Trophoblast cell (in vitro differentiated cells and primary cell): ENCODE results near the gene C1orf87.

Source experiments
- DNase-seq, 2 donors: peaks; one replicate each; pipeline ENCODE4 v3.0.0-alpha.2; 2016
- H2AFZ ChIP-seq: 2 replicates; pipeline ENCODE4 v1.6.1; 2013; ENCODE audit warnings: low read length, moderate library complexity, mild to moderate bottlenecking; ENCODE audit not compliant: insufficient read depth, poor library complexity
- H2AK5ac ChIP-seq: 2 replicates; pipeline ENCODE4 v1.6.1; 2013; ENCODE audit warnings: mild to moderate bottlenecking, low read length
- H2BK120ac ChIP-seq: 2 replicates; pipeline ENCODE4 v1.6.1; 2013; ENCODE audit warnings: low read length, mild to moderate bottlenecking, moderate library complexity; ENCODE audit not compliant: insufficient read depth, poor library complexity
- H2BK12ac ChIP-seq: 2 replicates; pipeline ENCODE4 v1.6.1; 2013; ENCODE audit warnings: mild to moderate bottlenecking, low read length, moderate library complexity
- H2BK5ac ChIP-seq: 2 replicates; pipeline ENCODE4 v1.6.1; 2013; ENCODE audit warnings: low read length, low read depth, moderate library complexity, mild to moderate bottlenecking; ENCODE audit not compliant: poor library complexity
- H3K14ac ChIP-seq: 2 replicates; pipeline ENCODE4 v1.6.1; 2013; ENCODE audit warnings: mild to moderate bottlenecking, low read length
- H3K18ac ChIP-seq: 2 replicates; pipeline ENCODE4 v1.6.1; 2013; ENCODE audit warnings: mild to moderate bottlenecking, low read length
- H3K23ac ChIP-seq: 2 replicates; pipeline ENCODE4 v1.6.1; 2013; ENCODE audit warnings: low read length
- H3K27ac ChIP-seq: 2 replicates; pipeline ENCODE4 v1.5.1; 2013; ENCODE audit warnings: low read depth, mild to moderate bottlenecking, inconsistent platforms, low read length, moderate library complexity
- H3K27me3 ChIP-seq: 2 replicates; pipeline ENCODE4 v1.6.1; 2013; ENCODE audit warnings: inconsistent platforms, mild to moderate bottlenecking, low read length, moderate library complexity; ENCODE audit not compliant: insufficient read depth
- H3K36me3 ChIP-seq, 2 experiments: 1 replicate in 1 of 2; 2 replicates in 1 of 2; pipeline ENCODE4 v1.6.1; 2013; ENCODE audit warnings: low read length in 2 of 2, mild to moderate bottlenecking in 2 of 2, moderate library complexity in 1 of 2; ENCODE audit not compliant: insufficient read depth in 2 of 2, control insufficient read depth in 1 of 2
- H3K4ac ChIP-seq: 2 replicates; pipeline ENCODE4 v1.6.1; 2013; ENCODE audit warnings: low read depth, mild to moderate bottlenecking, low read length, moderate library complexity
- H3K4me1 ChIP-seq, 2 experiments: 1 replicate in 1 of 2; 2 replicates in 1 of 2; pipeline ENCODE4 v1.6.1; 2013; ENCODE audit warnings: low read length in 2 of 2, mild to moderate bottlenecking in 2 of 2, moderate library complexity in 1 of 2; ENCODE audit not compliant: insufficient read depth in 2 of 2, control insufficient read depth in 1 of 2
- H3K4me2 ChIP-seq: 2 replicates; pipeline ENCODE4 v1.6.1; 2013; ENCODE audit warnings: inconsistent platforms, mild to moderate bottlenecking, low read length, moderate library complexity
- H3K4me3 ChIP-seq: 2 replicates; pipeline ENCODE4 v1.5.1; 2013; ENCODE audit warnings: mild to moderate bottlenecking, low read depth, low read length, inconsistent platforms
- H3K79me1 ChIP-seq: one replicate; pipeline ENCODE4 v1.6.1; 2013; ENCODE audit warnings: low read length
- H3K79me2 ChIP-seq: 2 replicates; pipeline ENCODE4 v1.6.1; 2013; ENCODE audit warnings: low read length, mild to moderate bottlenecking; ENCODE audit not compliant: control insufficient read depth, insufficient read depth, poor library complexity
- H3K9ac ChIP-seq: 2 replicates; pipeline ENCODE4 v1.6.1; 2013; ENCODE audit warnings: mild to moderate bottlenecking, low read length
- H3K9me3 ChIP-seq: 2 replicates; pipeline ENCODE4 v1.6.1; 2013; ENCODE audit warnings: low read depth, mild to moderate bottlenecking, control low read depth, inconsistent platforms, low read length; ENCODE audit not compliant: insufficient read depth
- H4K12ac ChIP-seq: 2 replicates; pipeline ENCODE4 v1.6.1; 2013; ENCODE audit warnings: low read depth, mild to moderate bottlenecking, low read length, moderate library complexity
- H4K8ac ChIP-seq: 2 replicates; pipeline ENCODE4 v1.6.1; 2013; ENCODE audit warnings: low read depth, mild to moderate bottlenecking, low read length, moderate library complexity
- H4K91ac ChIP-seq: one replicate; pipeline ENCODE4 v1.6.1; 2013; ENCODE audit warnings: low read depth, mild to moderate bottlenecking, low read length, moderate library complexity
- WGBS: extraction: QIAGEN DNeasy Blood & Tissue Kit; methylation state at CpG from one replicate; pipeline ENCODE4 v1.1.7; 2013; ENCODE audit warnings: missing lambda C conversion rate; ENCODE audit not compliant: insufficient read length, insufficient coverage; ENCODE audit errors: extremely low coverage; 5-methylcytosine and 5-hydroxymethylcytosine counted together

The C1orf87 gene

GRCh38 chr1:60033066-60033465 lies 40.5 kb downstream of the C1orf87 start:
- Histone ChIP-seq H3K27me3 (no peaks in the 10 kb centered on the region), H4K91ac (no peak overlapping the region), H3K18ac (no peak overlapping the region), H3K4me1 (no peaks in the 10 kb centered on the region), H3K4ac (no peak overlapping the region), H3K36me3 (no peaks in the 10 kb centered on the region), H3K79me2 (no peaks in the 10 kb centered on the region), H2AFZ (no peak overlapping the region), H2BK12ac (no peak overlapping the region), H3K4me3 (no peak overlapping the region), H4K8ac (no peak overlapping the region), H3K79me1 (no peaks in the 10 kb centered on the region), H2AK5ac (no peak overlapping the region), H3K23ac (no peak overlapping the region), H4K12ac (no peak overlapping the region), H2BK120ac (no peak overlapping the region), H2BK5ac (no peak overlapping the region), H3K14ac (no peak overlapping the region), H3K9me3 (no peaks in the 10 kb centered on the region), H3K4me2 (no peak overlapping the region), H3K27ac (no peak overlapping the region), H3K9ac (no peak overlapping the region)
- DNase-seq = no peak
- WGBS = no CpG with 5 or more reads among the region's 1 CpG

GRCh38 chr1:60031146-60031545 lies 42.4 kb downstream of the C1orf87 start:
- H3K4me3 ChIP-seq = no peak overlapping the region
- no peak overlapping the region for H4K91ac ChIP-seq
- H3K18ac ChIP-seq = no peak overlapping the region
- no peak overlapping the region for H2BK5ac ChIP-seq
- no peaks in the 10 kb centered on the region for H3K9me3 ChIP-seq
- H3K23ac ChIP-seq = no peak overlapping the region
- H2BK12ac ChIP-seq = no peak overlapping the region
- H3K79me1 ChIP-seq = no peaks in the 10 kb centered on the region
- H3K9ac ChIP-seq = no peak overlapping the region
- WGBS = no CpG with 5 or more reads among the region's 3 CpGs
- no peaks in the 10 kb centered on the region for H3K4me1 ChIP-seq
- no peak overlapping the region for H3K4me2 ChIP-seq
- no peak overlapping the region for H2BK120ac ChIP-seq
- no peaks in the 10 kb centered on the region for H3K27me3 ChIP-seq
- DNase-seq = no peak
- H2AFZ ChIP-seq = no peak overlapping the region
- H4K8ac ChIP-seq = no peak overlapping the region
- no peak overlapping the region for H3K27ac ChIP-seq
- H3K36me3 ChIP-seq = no peaks in the 10 kb centered on the region
- H4K12ac ChIP-seq = no peak overlapping the region
- no peak overlapping the region for H3K4ac ChIP-seq
- no peak overlapping the region for H2AK5ac ChIP-seq
- H3K79me2 ChIP-seq = no peaks in the 10 kb centered on the region
- no peak overlapping the region for H3K14ac ChIP-seq

- H3K4me1 ChIP-seq = no peaks in the 10 kb centered on the region
- H2BK120ac ChIP-seq = no peak overlapping the region
Observed at GRCh38 chr1:60025552-60025951, 48.0 kb downstream of the C1orf87 start.

GRCh38 chr1:60017508-60018205 lies 55.9 kb downstream of the C1orf87 start:
- no peak overlapping the region for H3K23ac ChIP-seq
- no peak overlapping the region for H3K4me3 ChIP-seq
- no peak overlapping the region for H3K9ac ChIP-seq
- no peaks in the 10 kb centered on the region for H3K79me1 ChIP-seq
- H3K79me2 ChIP-seq = no peaks in the 10 kb centered on the region
- WGBS = no CpG with 5 or more reads among the region's 4 CpGs
- H3K4me2 ChIP-seq = no peak overlapping the region
- no peaks in the 10 kb centered on the region for H3K36me3 ChIP-seq
- H2AFZ ChIP-seq = no peak overlapping the region
- no peaks in the 10 kb centered on the region for H3K4me1 ChIP-seq
- no peak for DNase-seq
- H3K4ac ChIP-seq = no peak overlapping the region
- no peak overlapping the region for H2BK5ac ChIP-seq
- no peak overlapping the region for H3K27ac ChIP-seq
- H3K9me3 ChIP-seq = no peaks in the 10 kb centered on the region
- H3K27me3 ChIP-seq = no peaks in the 10 kb centered on the region
- H3K14ac ChIP-seq = no peak overlapping the region
- H2BK12ac ChIP-seq = no peak overlapping the region
- H4K91ac ChIP-seq = no peak overlapping the region
- no peak overlapping the region for H2AK5ac ChIP-seq
- H2BK120ac ChIP-seq = no peak overlapping the region
- no peak overlapping the region for H4K12ac ChIP-seq
- H3K18ac ChIP-seq = no peak overlapping the region
- H4K8ac ChIP-seq = no peak overlapping the region

More at GRCh38 chr1:60025552-60025951, 48.0 kb downstream of the C1orf87 start:
- Histone ChIP-seq H2BK5ac (no peak overlapping the region), H4K12ac (no peak overlapping the region), H4K8ac (no peak overlapping the region), H3K27ac (no peak overlapping the region), H3K4ac (no peak overlapping the region), H3K36me3 (no peaks in the 10 kb centered on the region), H3K79me1 (no peaks in the 10 kb centered on the region), H3K4me2 (no peak overlapping the region), H3K27me3 (no peaks in the 10 kb centered on the region), H3K79me2 (no peaks in the 10 kb centered on the region), H3K14ac (no peak overlapping the region), H2AK5ac (no peak overlapping the region), H3K9me3 (no peaks in the 10 kb centered on the region), H4K91ac (no peak overlapping the region), H3K9ac (no peak overlapping the region), H3K23ac (no peak overlapping the region), H3K4me3 (no peak overlapping the region), H2AFZ (no peak overlapping the region), H3K18ac (no peak overlapping the region), H2BK12ac (no peak overlapping the region)
- DNase-seq = no peak
